T-helper 2 cell treated with Interferon-gamma antibody and Interleukin-4, amounts not matched to agents 100 ng/mL and 5 ng/mL, for 36 hours (primary cell): ENCODE results near the gene C1orf52. TPM values are rescaled to one million over a fixed set of nuclear protein-coding genes. Genes with fewer than 3 reads are reported as not detected.

Source experiments
- intact Hi-C: fragments of 100-400 bp; cut with micrococcal nuclease; formaldehyde crosslinking; loops from one replicate; pipeline ENCODE4 v1.15.1; 2023
- total RNA-seq: library from RNA; stranded (reverse); gene quantifications from 2 replicates; pipeline ENCODE4 v1.2.3, GENCODE V29; 2022

Gene C1orf52
- total RNA-seq, 1 donor from 2014 or later, result 22.3 TPM

- intact Hi-C loops, result loop anchor here (5.0 kb wide), 1 partner anchor 216 kb away; no protein-coding TSS in a partner anchor
Observed at GRCh38 chr1:85243372-85243771, 16.1 kb downstream of the C1orf52 start.

GRCh38 chr1:85240643-85241042, 18.8 kb downstream of the C1orf52 start:
- intact Hi-C loops, result loop anchor here (5.0 kb wide), 1 partner anchor 213 kb away; no protein-coding TSS in a partner anchor

- intact Hi-C loops, result loop anchor here (5.0 kb wide), 1 partner anchor 213 kb away; no protein-coding TSS in a partner anchor
Observed at GRCh38 chr1:85240174-85240601, 19.3 kb downstream of the C1orf52 start.

GRCh38 chr1:85237613-85238012, 21.8 kb downstream of the C1orf52 start:
- intact Hi-C loops, result no loop called here

- intact Hi-C loops, result no loop called here
Observed at GRCh38 chr1:85230305-85230977, 29.0 kb downstream of the C1orf52 start.

- intact Hi-C loops, result no loop called here
Observed at GRCh38 chr1:85229574-85230097, 29.8 kb downstream of the C1orf52 start.

GRCh38 chr1:85228972-85229371, 30.5 kb downstream of the C1orf52 start:
- intact Hi-C loops, result no loop called here

- intact Hi-C loops, result no loop called here
Observed at GRCh38 chr1:85225624-85226380, 33.7 kb downstream of the C1orf52 start.

GRCh38 chr1:85224734-85225623, 34.5 kb downstream of the C1orf52 start:
- intact Hi-C loops, result no loop called here

GRCh38 chr1:85224295-85224694, 35.2 kb downstream of the C1orf52 start:
- intact Hi-C loops, result no loop called here

- intact Hi-C loops, result no loop called here
Observed at GRCh38 chr1:85223334-85223733, 36.1 kb downstream of the C1orf52 start.

- intact Hi-C loops, result no loop called here
Observed at GRCh38 chr1:85220756-85221201, 38.7 kb downstream of the C1orf52 start.

- intact Hi-C loops, result no loop called here
Observed at GRCh38 chr1:85219853-85220610, 39.4 kb downstream of the C1orf52 start.

- intact Hi-C loops, result no loop called here
Observed at GRCh38 chr1:85216697-85217096, 42.8 kb downstream of the C1orf52 start.

GRCh38 chr1:85214654-85215053, 44.8 kb downstream of the C1orf52 start:
- intact Hi-C loops, result no loop called here

GRCh38 chr1:85208488-85208887, 51.0 kb downstream of the C1orf52 start:
- intact Hi-C loops, result no loop called here

GRCh38 chr1:85203573-85204171, 55.8 kb downstream of the C1orf52 start:
- intact Hi-C loops, result loop anchor here (5.0 kb wide), 4 partner anchors 141 to 696 kb away; partner anchors contain the start of genes CTBS, GNG5, SPATA1 and ZNHIT6

- intact Hi-C loops, result loop anchor here (5.0 kb wide), 4 partner anchors 141 to 696 kb away; partner anchors contain the start of genes CTBS, GNG5, SPATA1 and ZNHIT6
Observed at GRCh38 chr1:85202864-85203255, 56.6 kb downstream of the C1orf52 start.

- intact Hi-C loops, result loop anchor here (5.0 kb wide), 4 partner anchors 140 to 695 kb away; partner anchors contain the start of genes CTBS, GNG5, SPATA1 and ZNHIT6
Observed at GRCh38 chr1:85202092-85202863, 57.2 kb downstream of the C1orf52 start.
